ENCODE measurements around the gene OFD1.
A peak's percentile ranks its signal among the peaks of the same experiment; 100 is the strongest.

OFD1 gene

DNA sequence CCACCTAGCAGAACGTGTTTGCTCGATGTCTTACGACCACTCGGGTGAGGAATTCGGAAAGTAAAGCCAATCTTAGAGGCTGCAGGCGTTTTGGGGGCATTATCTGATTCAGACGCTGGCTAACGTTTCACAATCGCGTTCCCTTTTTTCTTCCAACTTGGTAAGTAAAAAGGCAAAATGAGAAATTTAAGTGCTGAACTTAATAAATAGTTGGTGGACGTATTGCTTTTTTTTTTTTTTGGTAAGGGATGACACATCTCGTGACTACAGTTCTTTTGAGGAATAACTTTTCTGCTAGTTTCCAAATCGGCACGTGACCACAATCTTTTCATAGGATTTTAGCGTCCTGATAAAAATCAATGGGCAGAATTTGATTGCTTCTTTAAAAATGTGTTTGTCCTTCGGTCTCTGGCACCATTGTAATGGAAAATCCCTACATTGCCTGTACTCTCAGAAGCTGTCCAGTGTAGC, 44.8 kb upstream of the OFD1 start:
- no peak for DNase-seq (ENCODE audit: low spot score)
- peak overlapping the region; percentile 84 for H3K27ac ChIP-seq
- CTCF ChIA-PET, result interaction anchor here (0.6 kb wide), 1 partner anchor 9 kb away, joined by 3 read pairs; no protein-coding TSS in a partner anchor
- TF ChIP-seq, protein P1, sequence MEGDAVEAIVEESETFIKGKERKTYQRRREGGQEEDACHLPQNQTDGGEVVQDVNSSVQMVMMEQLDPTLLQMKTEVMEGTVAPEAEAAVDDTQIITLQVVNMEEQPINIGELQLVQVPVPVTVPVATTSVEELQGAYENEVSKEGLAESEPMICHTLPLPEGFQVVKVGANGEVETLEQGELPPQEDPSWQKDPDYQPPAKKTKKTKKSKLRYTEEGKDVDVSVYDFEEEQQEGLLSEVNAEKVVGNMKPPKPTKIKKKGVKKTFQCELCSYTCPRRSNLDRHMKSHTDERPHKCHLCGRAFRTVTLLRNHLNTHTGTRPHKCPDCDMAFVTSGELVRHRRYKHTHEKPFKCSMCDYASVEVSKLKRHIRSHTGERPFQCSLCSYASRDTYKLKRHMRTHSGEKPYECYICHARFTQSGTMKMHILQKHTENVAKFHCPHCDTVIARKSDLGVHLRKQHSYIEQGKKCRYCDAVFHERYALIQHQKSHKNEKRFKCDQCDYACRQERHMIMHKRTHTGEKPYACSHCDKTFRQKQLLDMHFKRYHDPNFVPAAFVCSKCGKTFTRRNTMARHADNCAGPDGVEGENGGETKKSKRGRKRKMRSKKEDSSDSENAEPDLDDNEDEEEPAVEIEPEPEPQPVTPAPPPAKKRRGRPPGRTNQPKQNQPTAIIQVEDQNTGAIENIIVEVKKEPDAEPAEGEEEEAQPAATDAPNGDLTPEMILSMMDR (conservative IDR thresholded peaks at IDR 0.05; ENCODE audit: low read depth), result no peak
- POLR2A ChIA-PET (ENCODE audit: low non-redundant PET), result no interaction called here

DNA sequence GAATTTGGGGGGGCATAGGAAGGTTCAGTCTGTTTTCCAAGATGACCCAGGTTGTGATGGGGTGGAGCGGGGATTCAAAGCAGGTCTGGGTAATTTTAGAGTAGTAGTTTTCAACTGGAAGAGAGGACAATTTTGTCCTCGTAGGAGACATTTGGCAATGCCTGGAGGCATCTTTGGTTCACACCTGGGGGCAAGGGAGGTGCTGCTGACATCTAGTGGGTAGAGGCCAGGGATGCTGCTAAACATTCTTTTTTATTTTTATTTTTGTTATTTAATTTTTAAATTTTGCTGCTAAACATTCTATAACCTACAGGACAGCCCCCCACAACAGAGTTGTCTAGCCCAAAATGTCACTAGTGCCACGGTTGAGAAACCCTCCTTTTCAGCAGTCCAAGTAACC, 43.7 kb upstream of the OFD1 start:
- TF ChIP-seq, protein P1 (conservative IDR thresholded peaks at IDR 0.05; ENCODE audit: low read depth), result no peak; the same call in 1 of the 2 replicates
- no peak overlapping the region for H3K27ac ChIP-seq
- no peak for DNase-seq (ENCODE audit: low spot score)
- ChIA-PET CTCF (interaction anchor here (0.6 kb wide), 1 partner anchor 35 kb away, joined by 4 read pairs; no protein-coding TSS in a partner anchor), POLR2A (ENCODE audit: low non-redundant PET) (no interaction called here)

DNA sequence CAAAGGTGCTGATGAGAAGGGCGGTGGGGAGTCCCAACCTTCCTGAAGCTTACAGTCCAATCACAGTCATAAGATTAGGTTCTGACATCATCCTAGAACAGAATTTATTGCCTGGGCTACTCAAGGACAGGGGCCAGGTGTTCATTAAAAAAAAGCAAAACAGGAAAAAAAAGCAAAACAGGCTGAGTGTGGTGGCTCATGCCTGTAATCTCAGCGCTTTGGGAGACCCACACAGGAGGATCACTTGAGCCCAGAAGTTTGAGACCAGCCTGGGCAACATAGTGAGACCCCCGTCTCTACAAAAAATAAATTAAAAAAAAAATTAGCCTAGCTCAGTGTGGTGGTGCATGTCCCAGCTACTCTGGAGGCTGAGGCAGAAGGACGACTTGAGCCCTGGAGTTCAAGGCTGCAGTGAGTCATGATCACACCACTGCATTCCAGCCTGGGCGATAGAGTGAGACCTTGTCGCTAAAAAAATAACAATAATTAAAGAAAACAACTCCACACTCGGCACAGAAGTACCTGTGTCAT, 42.6 kb upstream of the OFD1 start:
- no peak overlapping the region for H3K27ac ChIP-seq
- no peak for DNase-seq (ENCODE audit: low spot score)
- CTCF ChIA-PET, result interaction anchor here (0.6 kb wide), 1 partner anchor 27 kb away, joined by 4 read pairs; no protein-coding TSS in a partner anchor
- POLR2A ChIA-PET (ENCODE audit: low non-redundant PET), result no interaction called here
- TF ChIP-seq, protein P1 (conservative IDR thresholded peaks at IDR 0.05; ENCODE audit: low read depth), result no peak

DNA sequence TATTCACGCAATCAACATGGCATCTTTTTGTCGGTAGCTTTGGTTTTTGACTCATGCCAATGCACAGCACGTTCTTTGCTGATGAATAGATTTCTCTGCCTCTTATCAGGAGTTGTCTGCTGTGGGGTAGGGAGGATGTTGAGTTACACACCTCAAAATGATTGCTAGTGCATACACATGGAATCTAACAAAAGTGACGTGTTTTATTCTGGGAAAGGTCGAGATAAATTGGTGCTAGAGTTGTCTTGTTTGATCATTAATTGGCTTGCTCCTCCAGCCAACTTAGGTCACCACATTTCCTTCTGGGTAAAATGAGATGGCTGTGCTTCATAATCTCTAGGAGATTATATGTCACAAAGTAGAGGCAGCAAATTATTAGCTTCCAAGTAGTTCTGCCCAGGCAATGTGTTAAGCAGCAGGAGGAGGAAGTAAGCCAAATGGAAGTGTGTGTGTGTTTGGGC, 41.7 kb upstream of the OFD1 start:
- no peak overlapping the region for H3K27ac ChIP-seq
- TF ChIP-seq, protein P1 (conservative IDR thresholded peaks at IDR 0.05; ENCODE audit: low read depth), result no peak
- CTCF ChIA-PET, result interaction anchor here (0.6 kb wide), 1 partner anchor 28 kb away, joined by 4 read pairs; no protein-coding TSS in a partner anchor
- POLR2A ChIA-PET (ENCODE audit: low non-redundant PET), result no interaction called here
- DNase-seq (ENCODE audit: low spot score), result no peak

DNA sequence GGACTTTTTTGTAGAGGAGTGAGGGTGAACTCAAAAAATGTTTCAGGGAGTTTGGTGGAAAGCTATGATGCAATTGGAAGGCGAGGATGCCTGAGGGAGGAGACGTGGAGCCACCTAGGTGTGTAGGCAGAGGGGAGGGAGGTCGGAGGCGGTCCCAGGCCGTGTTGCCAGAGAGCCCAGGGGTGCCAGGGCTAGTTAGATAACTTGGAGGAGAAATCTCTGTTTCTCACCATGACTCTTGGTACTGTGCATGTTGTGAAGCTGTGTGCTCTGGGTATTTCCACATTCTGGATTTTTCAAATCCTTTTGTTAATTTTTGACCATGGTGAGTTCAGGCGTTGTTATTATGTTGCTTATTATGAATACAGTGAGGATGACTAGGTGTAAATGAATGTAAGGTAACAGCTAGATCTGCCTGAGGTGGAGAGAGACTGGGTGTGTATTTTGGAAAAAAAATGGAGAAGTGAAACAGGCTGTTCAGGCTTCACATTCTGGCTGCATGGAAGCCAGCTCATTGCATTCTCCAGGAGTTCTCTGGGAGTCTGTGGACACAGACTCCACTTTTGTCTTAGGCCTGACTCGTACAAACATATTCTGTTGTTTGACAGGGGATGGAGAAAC, 41.1 kb upstream of the OFD1 start:
- TF ChIP-seq, protein P1 (conservative IDR thresholded peaks at IDR 0.05; ENCODE audit: low read depth), result no peak
- ChIA-PET CTCF (interaction anchor here (1.1 kb wide), 1 partner anchor 34 kb away, joined by 3 read pairs; no protein-coding TSS in a partner anchor), POLR2A (ENCODE audit: low non-redundant PET) (no interaction called here)
- H3K27ac ChIP-seq, result no peak overlapping the region
- peak; percentile 41 for DNase-seq (ENCODE audit: low spot score)

DNA sequence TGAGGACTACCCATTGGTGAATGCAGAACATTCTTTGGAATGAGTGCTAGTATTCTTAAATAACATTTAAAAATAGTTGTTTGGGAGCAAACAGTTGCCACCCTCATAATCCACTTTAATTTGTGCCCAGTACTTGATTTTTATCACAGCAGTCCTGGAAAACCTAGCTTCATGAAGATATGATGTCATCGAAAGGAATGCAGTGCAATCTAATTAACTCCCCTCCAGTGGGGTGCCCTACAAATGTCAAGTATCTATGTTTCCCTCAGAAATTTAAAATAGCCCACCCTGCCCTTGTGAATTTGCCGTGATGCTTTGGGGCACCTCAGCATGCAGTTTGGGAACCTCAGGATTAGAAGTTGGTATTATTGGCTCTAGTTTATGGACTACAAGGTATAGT, 40.2 kb upstream of the OFD1 start:
- no peak for DNase-seq (ENCODE audit: low spot score)
- no peak overlapping the region for H3K27ac ChIP-seq
- ChIA-PET CTCF (interaction anchor here (0.7 to 1.1 kb wide), 2 partner anchors 26 to 35 kb away, joined by 3 read pairs; no protein-coding TSS in a partner anchor), POLR2A (ENCODE audit: low non-redundant PET) (interaction anchor here (0.5 kb wide), 1 partner anchor 737 kb away, joined by 3 read pairs; no protein-coding TSS in a partner anchor)
- TF ChIP-seq, protein P1 (conservative IDR thresholded peaks at IDR 0.05; ENCODE audit: low read depth), result no peak
